ENCODE data around the gene C4orf51.

GRCh38 chr4:145709336-145709735, 29.4 kb downstream of the C4orf51 start:
- no peak for TF ChIP-seq ZFX (IDR thresholded peaks at IDR 0.05)
- TF ChIP-seq, protein P1, sequence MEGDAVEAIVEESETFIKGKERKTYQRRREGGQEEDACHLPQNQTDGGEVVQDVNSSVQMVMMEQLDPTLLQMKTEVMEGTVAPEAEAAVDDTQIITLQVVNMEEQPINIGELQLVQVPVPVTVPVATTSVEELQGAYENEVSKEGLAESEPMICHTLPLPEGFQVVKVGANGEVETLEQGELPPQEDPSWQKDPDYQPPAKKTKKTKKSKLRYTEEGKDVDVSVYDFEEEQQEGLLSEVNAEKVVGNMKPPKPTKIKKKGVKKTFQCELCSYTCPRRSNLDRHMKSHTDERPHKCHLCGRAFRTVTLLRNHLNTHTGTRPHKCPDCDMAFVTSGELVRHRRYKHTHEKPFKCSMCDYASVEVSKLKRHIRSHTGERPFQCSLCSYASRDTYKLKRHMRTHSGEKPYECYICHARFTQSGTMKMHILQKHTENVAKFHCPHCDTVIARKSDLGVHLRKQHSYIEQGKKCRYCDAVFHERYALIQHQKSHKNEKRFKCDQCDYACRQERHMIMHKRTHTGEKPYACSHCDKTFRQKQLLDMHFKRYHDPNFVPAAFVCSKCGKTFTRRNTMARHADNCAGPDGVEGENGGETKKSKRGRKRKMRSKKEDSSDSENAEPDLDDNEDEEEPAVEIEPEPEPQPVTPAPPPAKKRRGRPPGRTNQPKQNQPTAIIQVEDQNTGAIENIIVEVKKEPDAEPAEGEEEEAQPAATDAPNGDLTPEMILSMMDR (conservative IDR thresholded peaks at IDR 0.05), result no peak

All from C4-2B (cell line).